Measurements from ENCODE around the gene GCGR.
A peak's percentile ranks its signal among the peaks of the same experiment; 100 is the strongest.

The GCGR gene

GRCh38 chr17:81852237-81852636, 48.3 kb downstream of the GCGR start:
- DNase-seq: no peak

- no peak for DNase-seq
These were observed 51.2 kb downstream of the GCGR start for GRCh38 chr17:81854974-81855774.

GRCh38 chr17:81858170-81858966, 54.4 kb downstream of the GCGR start:
- no peak for DNase-seq

GRCh38 chr17:81858967-81859905, 55.3 kb downstream of the GCGR start:
- DNase-seq: no peak

GRCh38 chr17:81859906-81860755, 56.2 kb downstream of the GCGR start, which contains the start of gene P4HB:
P4HB (minus strand) TSS chr17:81860535; CDS start chr17:81860471, 64 bp downstream.
- DNase-seq: peak; percentile 34 to 43

- peak; percentile 100 for DNase-seq
These were observed 57.0 kb downstream of the GCGR start for GRCh38 chr17:81860756-81861568.

GRCh38 chr17:81863123-81863675, 59.2 kb downstream of the GCGR start:
- DNase-seq: no peak
